GM12891 (cell line): ENCODE measurements around the gene THADA.

Source experiments
- DNase-seq: peaks from one replicate; pipeline ENCODE4 v3.0.0; 2011; ENCODE audit warnings: low spot score; ENCODE audit not compliant: insufficient read length
- FAIRE-seq: peaks from 2 replicates; lab custom pipeline; 2011; peaks lifted over from hg19 to GRCh38; lab: Jason Lieb, UNC
- PAX5 ChIP-seq: IDR thresholded peaks from 2 replicates; pipeline ENCODE4 v1.6.1; 2011; ENCODE audit warnings: low read length, moderate library complexity, mild to moderate bottlenecking; ENCODE audit not compliant: insufficient read depth, severe bottlenecking
- POLR2A ChIP-seq: IDR thresholded peaks from 2 replicates; pipeline ENCODE4 v1.6.1; 2011; ENCODE audit warnings: low read depth, low read length, control low read depth
- POLR2AphosphoS5 ChIP-seq: IDR thresholded peaks from 2 replicates; pipeline ENCODE4 v1.6.1; 2011; ENCODE audit warnings: low read depth, low read length, control low read depth
- POU2F2 ChIP-seq: IDR thresholded peaks from 2 replicates; pipeline ENCODE4 v1.6.1; 2011; ENCODE audit warnings: low read depth, mild to moderate bottlenecking, control low read depth, low read length, moderate library complexity
- SPI1 ChIP-seq: IDR thresholded peaks from 2 replicates; pipeline ENCODE4 v1.6.1; 2011; ENCODE audit warnings: low read depth, low read length, control low read depth
- TAF1 ChIP-seq: IDR thresholded peaks from 2 replicates; pipeline ENCODE4 v1.6.1; 2011; ENCODE audit warnings: low read depth, low read length, control low read depth

Gene THADA

DNA sequence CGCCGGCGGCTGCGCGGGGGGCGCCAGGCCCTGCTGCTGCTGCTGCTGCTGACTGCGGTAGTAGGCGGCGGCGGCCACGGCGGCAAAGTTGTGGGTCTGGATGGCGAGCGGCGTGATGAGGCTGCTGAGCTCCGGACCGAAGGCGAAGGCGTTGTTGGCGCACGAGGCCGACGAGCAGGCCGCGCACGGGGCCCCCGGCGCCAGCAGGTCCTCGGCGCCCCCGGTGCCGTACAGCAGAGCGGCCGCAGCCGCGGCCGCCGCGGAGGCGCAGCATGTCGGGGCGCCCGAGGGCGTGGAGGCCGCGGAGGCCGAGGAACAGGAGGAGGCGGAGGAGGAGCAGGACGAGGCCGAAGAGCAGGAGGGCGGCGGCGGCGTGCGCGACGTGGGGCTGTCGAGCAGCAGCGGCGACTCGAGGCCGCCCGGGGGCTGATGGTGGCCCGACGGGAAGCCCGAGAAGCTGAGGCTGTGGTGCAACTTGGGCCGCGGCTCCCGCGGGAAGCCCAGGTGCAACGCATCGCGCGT lies 371.2 kb downstream of the THADA start:
- FAIRE-seq (no peak), DNase-seq (no peak)
- TF ChIP-seq POLR2AphosphoS5 (no peak), POLR2A (peak; percentile 20; the same call in 1 of the 2 replicates)

DNA sequence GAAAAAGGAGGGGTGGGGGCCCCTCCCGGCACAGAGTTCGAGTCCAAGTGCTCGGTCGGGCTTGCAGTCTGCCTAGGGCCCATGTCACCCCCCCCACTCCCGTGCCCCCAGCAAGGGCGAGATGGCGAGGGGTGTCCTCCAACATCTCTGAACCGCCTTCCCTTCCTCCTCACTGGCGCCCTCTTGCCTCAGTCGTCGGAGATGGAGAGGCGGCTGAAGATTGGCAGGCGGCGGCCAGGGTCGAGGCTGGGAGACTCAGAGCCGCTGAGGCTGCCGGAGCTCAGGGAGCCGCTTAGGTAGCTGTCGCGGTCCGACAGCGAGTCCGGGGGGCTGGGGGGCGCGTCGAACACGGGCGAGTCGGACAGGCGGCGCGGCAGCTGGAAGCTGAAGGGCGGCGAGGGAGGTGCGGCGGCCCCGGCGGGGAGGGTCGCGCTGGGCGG lies 371.7 kb downstream of the THADA start:
- no peak for TF ChIP-seq PAX5
- no peak for TF ChIP-seq SPI1
- TF ChIP-seq POLR2A, result no peak
- TF ChIP-seq POU2F2, result no peak
- TF ChIP-seq POLR2AphosphoS5, result no peak
- TF ChIP-seq TAF1, result no peak
- FAIRE-seq (peak; percentile 35), DNase-seq (no peak)

DNA sequence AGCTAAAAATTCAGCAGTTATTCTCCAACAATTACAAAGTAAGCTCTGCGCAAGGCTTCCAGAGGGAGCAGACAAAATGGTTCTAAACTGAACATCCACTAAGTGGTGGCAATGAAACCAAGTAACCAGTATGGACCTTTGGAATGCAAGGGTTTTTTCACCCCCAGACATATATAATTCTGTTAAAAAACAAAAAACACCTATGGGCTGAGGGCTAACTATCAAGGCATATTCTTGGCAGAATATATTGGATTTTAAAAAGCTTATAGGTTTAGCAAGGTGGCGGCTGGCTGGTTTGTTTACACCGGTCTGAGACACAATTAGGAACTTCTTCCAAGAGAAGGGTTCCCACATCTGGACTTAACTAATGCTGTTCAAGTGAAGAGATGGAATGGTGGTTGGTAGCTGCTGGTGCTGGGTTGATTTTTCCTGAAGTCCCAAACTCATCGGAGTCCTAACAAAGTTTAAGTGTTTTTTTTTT lies 372.3 kb downstream of the THADA start:
- TF ChIP-seq PAX5 (no peak), TAF1 (no peak), POU2F2 (no peak), POLR2A (no peak), SPI1 (no peak), POLR2AphosphoS5 (no peak)
- FAIRE-seq, result no peak
- DNase-seq, result no peak

DNA sequence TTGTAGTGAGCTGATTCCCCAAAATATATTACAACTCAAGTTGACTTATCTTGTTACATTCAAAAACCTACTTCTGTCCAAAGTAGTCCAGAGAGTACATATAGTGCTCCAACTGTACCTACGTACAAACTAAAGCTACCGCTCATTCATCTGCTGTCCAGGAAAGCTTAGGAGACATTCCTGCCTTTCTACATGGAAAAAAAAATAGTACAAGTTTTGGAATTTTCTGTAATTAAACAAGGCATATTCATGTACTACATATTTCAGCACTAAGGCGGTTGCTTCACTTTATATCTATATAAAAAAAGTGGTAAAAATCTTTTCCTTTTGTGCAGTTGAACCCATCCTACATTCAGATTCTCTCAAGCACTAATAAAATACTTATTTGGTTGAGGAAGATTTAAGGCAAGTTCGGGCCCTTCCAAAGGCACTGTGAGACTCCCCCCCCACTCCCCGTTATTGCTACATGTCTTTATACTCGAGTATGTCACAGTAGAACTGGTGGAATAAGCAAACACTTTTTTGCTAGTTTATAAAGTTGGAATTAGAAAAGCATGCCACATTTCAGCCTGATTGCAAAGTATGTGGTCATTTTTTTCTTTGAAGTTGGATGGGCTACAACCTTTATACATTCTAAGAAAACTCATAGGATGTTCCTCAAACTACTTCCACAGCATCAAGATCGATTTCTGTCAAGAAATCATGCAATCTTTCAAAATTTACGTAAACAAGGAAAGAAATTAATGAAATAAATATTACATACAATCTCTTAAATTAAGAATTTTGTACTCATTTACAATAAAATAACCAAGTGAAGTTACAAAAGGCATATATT lies 373.1 kb downstream of the THADA start:
- TF ChIP-seq POLR2A (no peak), SPI1 (no peak), TAF1 (no peak), PAX5 (no peak), POLR2AphosphoS5 (no peak), POU2F2 (no peak)
- DNase-seq, result no peak
- FAIRE-seq, result no peak

DNA sequence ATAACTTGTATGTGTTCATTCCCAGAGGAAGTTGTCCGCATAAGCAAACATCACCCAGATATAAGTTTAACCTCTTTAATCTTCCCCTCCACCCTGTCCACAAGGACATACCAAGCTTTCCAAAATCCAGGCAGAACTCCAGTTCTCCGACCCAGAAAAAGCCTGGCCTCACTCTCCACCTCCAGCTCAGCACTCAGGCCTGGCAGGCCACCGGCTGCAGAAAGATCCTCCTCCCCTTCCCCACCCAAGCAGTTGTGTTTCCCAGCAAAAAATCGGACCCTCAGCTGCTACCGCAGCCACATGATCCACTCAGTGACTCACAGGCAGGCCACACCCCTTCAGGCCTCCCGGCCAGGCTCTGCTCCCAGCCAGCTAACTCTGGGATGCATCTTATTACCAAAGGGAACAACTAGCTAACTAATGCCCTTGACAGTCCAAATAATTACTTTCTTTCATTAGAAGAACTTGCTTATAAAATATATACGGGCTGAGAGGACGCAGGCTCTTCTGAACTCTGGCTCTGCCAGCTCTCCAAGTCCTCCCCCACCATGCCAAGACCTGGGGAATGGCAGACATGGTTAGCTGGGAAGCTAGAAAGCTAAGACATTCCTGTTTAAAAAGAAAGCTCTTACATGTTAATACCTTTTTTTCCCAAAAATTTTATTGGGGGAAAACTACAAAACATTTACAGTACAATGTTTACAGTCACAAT lies 373.9 kb downstream of the THADA start:
- no peak for DNase-seq
- TF ChIP-seq SPI1 (no peak), POLR2AphosphoS5 (peak; percentile 86), TAF1 (no peak), POU2F2 (peak; percentile 56; the same call in 1 of the 2 replicates), POLR2A (peak; percentile 73), PAX5 (no peak)
- peak; percentile 66 for FAIRE-seq

DNA sequence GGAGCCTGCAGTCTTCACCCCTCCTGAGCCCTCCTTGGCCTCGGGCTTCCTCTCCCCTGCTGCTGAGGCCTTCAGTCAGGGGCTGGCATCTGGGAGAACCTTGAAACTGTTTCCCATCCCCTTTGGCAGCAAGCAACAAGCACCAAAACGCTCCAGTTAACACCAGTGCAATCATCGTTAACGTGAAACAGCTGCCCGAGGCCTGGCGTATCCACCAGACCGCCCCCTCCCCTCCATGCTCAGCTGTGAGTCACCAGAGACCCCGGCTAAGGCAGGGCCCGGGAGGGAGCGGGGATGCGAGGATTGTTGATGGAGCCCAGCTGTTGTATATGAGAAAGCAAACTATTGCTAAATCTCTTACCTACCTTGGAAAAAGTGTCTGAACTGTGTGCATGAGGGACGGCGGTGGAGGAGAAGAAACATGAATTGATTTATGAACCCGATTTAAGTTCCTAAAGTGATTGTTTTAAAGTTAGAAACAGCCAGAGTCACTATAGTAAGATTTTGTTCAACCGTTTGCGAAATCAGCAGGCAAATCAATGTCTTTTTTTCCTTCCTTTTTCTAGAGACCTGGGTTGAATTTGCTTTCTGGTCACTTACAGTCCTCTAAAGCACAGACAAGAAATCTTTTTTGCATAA lies 374.6 kb downstream of the THADA start:
- DNase-seq, result no peak
- FAIRE-seq, result no peak
- TF ChIP-seq POLR2AphosphoS5 (peak; percentile 77), SPI1 (no peak), POLR2A (peak; percentile 51; the same call in 1 of the 2 replicates), TAF1 (no peak), POU2F2 (0 out of 2 replicates have a peak, but pooled peaks have one; percentile 36)

DNA sequence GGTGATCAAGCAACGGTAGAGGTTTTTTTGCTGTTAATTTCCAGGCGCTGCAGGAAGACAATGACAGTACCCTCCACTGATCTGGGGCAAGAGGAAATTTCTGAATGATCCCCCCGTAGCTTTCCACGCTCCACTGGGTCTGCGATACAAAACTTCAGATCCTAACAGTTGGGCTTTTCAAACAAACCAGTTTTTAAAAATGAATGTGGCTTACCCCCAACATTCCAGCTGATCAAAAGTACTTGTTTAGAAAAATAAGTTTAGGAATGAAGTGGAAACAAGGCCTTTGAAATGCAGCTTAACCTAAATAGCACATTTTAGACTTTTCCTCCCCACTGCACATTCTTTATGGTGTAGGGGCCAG lies 375.1 kb downstream of the THADA start:
- TF ChIP-seq SPI1 (no peak), TAF1 (no peak), POU2F2 (no peak), PAX5 (peak; percentile 22), POLR2A (no peak)
- no peak for DNase-seq
- no peak for FAIRE-seq

DNA sequence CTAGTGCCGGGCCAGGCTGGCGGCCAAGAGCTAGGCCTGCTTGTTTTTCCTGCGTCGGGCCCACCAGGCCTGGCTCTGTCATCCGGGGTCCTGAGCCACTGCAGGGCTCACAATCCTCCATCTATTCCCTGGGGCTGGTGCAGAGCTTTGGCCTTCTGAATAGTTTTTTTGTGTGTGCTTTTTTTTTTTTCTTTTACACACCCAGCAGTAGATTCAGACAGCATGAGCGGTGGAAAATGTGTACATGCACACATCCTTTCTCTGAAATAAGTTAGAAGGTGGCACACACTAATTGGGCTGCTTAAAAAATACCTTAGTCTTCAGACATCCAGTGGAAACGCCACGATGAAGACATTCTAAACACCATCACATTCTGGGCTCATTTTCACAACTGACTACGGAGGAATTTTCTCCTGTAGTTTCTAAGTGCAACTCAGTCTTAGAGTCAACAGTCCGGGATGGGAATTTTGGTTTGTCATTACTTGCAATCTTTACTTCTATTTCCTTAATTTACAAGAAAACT lies 375.5 kb downstream of the THADA start:
- no peak for DNase-seq
- TF ChIP-seq POU2F2 (no peak), PAX5 (no peak), POLR2AphosphoS5 (no peak), TAF1 (no peak; the same call in 1 of the 2 replicates), POLR2A (no peak), SPI1 (no peak)
- FAIRE-seq, result no peak
